ENCODE data around the gene NNAT.

DNA sequence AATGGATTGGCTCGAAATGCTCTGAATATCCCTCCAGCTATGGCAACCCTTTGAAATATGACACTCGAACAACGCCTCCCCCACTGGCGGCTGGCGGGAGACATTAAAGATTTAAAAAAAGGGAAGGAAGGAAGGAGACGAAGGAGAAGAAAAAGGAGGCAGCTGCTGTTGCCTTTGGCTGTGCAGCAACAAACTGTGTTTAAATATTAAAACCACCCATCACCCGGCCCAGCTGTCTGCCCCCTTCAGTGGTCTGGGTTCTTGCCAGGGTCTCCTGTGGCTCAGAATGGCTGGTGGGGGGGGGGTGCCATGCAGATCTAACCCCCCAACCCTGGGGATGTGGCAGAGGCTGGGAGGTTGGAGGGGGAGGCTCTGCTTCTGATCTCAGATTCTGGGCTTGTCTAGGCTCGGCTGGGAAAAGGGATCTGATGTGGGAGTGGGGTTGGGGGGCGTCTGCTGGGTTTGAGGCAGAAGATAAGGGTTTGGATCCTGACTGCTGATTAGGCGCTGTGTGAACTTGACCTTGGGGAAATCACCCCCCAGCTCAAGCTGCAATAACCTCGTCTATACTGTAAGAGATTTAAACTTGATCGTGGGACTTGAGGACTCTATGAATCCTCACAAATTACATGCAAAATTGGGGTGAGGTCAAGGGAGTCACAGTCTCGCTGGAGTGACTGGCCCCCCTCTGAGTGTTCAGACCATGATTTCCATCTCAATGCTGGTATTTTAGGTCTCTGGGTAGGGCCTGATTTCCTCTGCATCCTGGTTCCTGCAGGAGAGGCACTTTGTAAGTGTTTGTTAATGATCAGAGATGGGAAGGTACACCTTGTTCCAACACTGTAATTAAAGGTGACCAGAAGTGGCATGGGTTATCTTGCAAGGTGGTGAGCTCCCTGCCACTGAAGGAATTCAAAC lies 46.9 kb downstream of the NNAT start:
- TF ChIP-seq, protein P1, sequence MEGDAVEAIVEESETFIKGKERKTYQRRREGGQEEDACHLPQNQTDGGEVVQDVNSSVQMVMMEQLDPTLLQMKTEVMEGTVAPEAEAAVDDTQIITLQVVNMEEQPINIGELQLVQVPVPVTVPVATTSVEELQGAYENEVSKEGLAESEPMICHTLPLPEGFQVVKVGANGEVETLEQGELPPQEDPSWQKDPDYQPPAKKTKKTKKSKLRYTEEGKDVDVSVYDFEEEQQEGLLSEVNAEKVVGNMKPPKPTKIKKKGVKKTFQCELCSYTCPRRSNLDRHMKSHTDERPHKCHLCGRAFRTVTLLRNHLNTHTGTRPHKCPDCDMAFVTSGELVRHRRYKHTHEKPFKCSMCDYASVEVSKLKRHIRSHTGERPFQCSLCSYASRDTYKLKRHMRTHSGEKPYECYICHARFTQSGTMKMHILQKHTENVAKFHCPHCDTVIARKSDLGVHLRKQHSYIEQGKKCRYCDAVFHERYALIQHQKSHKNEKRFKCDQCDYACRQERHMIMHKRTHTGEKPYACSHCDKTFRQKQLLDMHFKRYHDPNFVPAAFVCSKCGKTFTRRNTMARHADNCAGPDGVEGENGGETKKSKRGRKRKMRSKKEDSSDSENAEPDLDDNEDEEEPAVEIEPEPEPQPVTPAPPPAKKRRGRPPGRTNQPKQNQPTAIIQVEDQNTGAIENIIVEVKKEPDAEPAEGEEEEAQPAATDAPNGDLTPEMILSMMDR (IDR thresholded peaks at IDR 0.05), result no peak
- no peak for TF ChIP-seq EZH2 (IDR thresholded peaks at IDR 0.05; ENCODE audit: borderline replicate concordance, insufficient read depth, low read depth, low read length, poor library complexity, severe bottlenecking)

Data from B cell (primary cell).